SU-DHL-6 (cell line): ENCODE results near the gene ERBB2.

Experiments
- H2AFZ ChIP-seq: fragments of 200-600 bp; sonication (generic); 2 replicates; pipeline ENCODE4 v1.6.1; 2014; ENCODE audit warnings: low read depth, mild to moderate bottlenecking, moderate library complexity, mixed read lengths, antibody characterized with exemption, low read length; ENCODE audit not compliant: severe bottlenecking
- H3F3A ChIP-seq: fragments of 200-600 bp; shearing (Covaris generic); 2 replicates; pipeline ENCODE4 v1.6.0; 2016; ENCODE audit warnings: antibody characterized with exemption, mild to moderate bottlenecking; ENCODE audit not compliant: insufficient read depth
- H3K27ac ChIP-seq: fragments of 200-600 bp; sonication (generic); 2 replicates; pipeline ENCODE4 v1.5.1; 2016; ENCODE audit warnings: low read depth, mild to moderate bottlenecking, low read length, moderate library complexity, mixed read lengths
- H3K27me3 ChIP-seq: fragments of 200-600 bp; sonication (generic), shearing (Covaris generic); 2 replicates; pipeline ENCODE4 v1.6.0; 2014; ENCODE audit warnings: mild to moderate bottlenecking, low read length
- H3K36me3 ChIP-seq: fragments of 200-600 bp; sonication (generic); 2 replicates; pipeline ENCODE4 v1.6.1; 2014; ENCODE audit warnings: mild to moderate bottlenecking, low read length, mixed read lengths
- H3K4me2 ChIP-seq: fragments of 300-600, 200-600 bp; shearing (Covaris generic), sonication (generic); 2 replicates; pipeline ENCODE4 v1.6.0; 2014; ENCODE audit warnings: low read length, low read depth, mild to moderate bottlenecking; ENCODE audit not compliant: poor library complexity, severe bottlenecking
- H3K4me3 ChIP-seq: fragments of 200-600 bp; sonication (generic); 2 replicates; pipeline ENCODE4 v1.5.1; 2014; ENCODE audit warnings: antibody characterized with exemption, low read length, mild to moderate bottlenecking, mixed read lengths; ENCODE audit not compliant: insufficient read depth, poor library complexity, severe bottlenecking
- H3K79me2 ChIP-seq: fragments of 200-600 bp; sonication (generic); 2 replicates; pipeline ENCODE4 v1.6.1; 2014; ENCODE audit warnings: mild to moderate bottlenecking, low read length, moderate library complexity; ENCODE audit not compliant: insufficient read depth
- H3K9ac ChIP-seq: fragments of 200-600 bp; sonication (generic); 2 replicates; pipeline ENCODE4 v1.7.0; 2014; ENCODE audit warnings: mild to moderate bottlenecking, low read length
- H3K9me2 ChIP-seq: fragments of 200-600 bp; sonication (generic); replicated peaks from 2 replicates; pipeline ENCODE4 v1.6.1; 2014; ENCODE audit warnings: low read length; ENCODE audit not compliant: insufficient read depth
- H3K9me3 ChIP-seq: fragments of 200-600 bp; sonication (generic); 2 replicates; pipeline ENCODE4 v1.6.1; 2014; ENCODE audit warnings: low read length, mixed read lengths; ENCODE audit not compliant: insufficient read depth
- H4K20me1 ChIP-seq: fragments of 200-600 bp; sonication (generic); 2 replicates; pipeline ENCODE4 v1.6.1; 2014; ENCODE audit warnings: low read depth, mild to moderate bottlenecking, antibody characterized with exemption, low read length, moderate library complexity, mixed read lengths
- CTCF ChIP-seq: fragments of 200-600 bp; sonication (generic); IDR thresholded peaks from one replicate; pipeline ENCODE4 v1.5.1; 2017; ENCODE audit warnings: antibody characterized with exemption, mild to moderate bottlenecking, low read length, moderate library complexity; ENCODE audit not compliant: insufficient read depth, poor library complexity, severe bottlenecking
- EZH2phosphoT487 ChIP-seq: fragments of 200-600 bp; sonication (generic), shearing (Covaris generic); conservative IDR thresholded peaks from 2 replicates; pipeline ENCODE4 v1.6.1; 2018; ENCODE audit warnings: mild to moderate bottlenecking, antibody characterized with exemption, low read length, moderate library complexity, mixed read lengths

Gene ERBB2

GRCh38 chr17:39662551-39663339, 37.1 kb upstream of the ERBB2 start:
- Histone ChIP-seq H2AFZ (no peak overlapping the region), H3K27ac (no peak overlapping the region), H4K20me1 (no peaks in the 10 kb centered on the region), H3K9me2 (no peaks in the 10 kb centered on the region), H3K36me3 (no peaks in the 10 kb centered on the region), H3K9ac (no peak overlapping the region), H3K9me3 (no peaks in the 10 kb centered on the region), H3K4me3 (no peak overlapping the region), H3F3A (no peaks in the 10 kb centered on the region), H3K79me2 (no peaks in the 10 kb centered on the region), H3K4me2 (no peak overlapping the region), H3K27me3 (no peaks in the 10 kb centered on the region)
- TF ChIP-seq CTCF (no peak), EZH2phosphoT487 (no peak)

GRCh38 chr17:39663340-39663687, 36.5 kb upstream of the ERBB2 start:
- H3K27me3 ChIP-seq: no peaks in the 10 kb centered on the region

GRCh38 chr17:39663688-39664580, 35.9 kb upstream of the ERBB2 start:
- Histone ChIP-seq H3K4me3 (no peak overlapping the region), H3K27me3 (no peaks in the 10 kb centered on the region), H3K4me2 (no peak overlapping the region), H3K9me3 (no peaks in the 10 kb centered on the region), H3K79me2 (no peaks in the 10 kb centered on the region), H3K9me2 (no peaks in the 10 kb centered on the region), H3K9ac (no peak overlapping the region), H3K36me3 (no peaks in the 10 kb centered on the region), H3K27ac (no peak overlapping the region), H3F3A (no peaks in the 10 kb centered on the region), H4K20me1 (no peaks in the 10 kb centered on the region), H2AFZ (no peak overlapping the region)
- TF ChIP-seq CTCF: no peak

More at GRCh38 chr17:39663340-39663687, 36.5 kb upstream of the ERBB2 start:
- no peak overlapping the region for H3K9ac ChIP-seq
- H3K36me3 ChIP-seq: no peaks in the 10 kb centered on the region
- TF ChIP-seq CTCF: no peak
- TF ChIP-seq EZH2phosphoT487: no peak
- no peaks in the 10 kb centered on the region for H3F3A ChIP-seq
- H3K9me3 ChIP-seq: no peaks in the 10 kb centered on the region
- no peaks in the 10 kb centered on the region for H3K9me2 ChIP-seq
- H3K79me2 ChIP-seq: no peaks in the 10 kb centered on the region
- no peak overlapping the region for H3K4me3 ChIP-seq
- no peak overlapping the region for H3K27ac ChIP-seq
- no peaks in the 10 kb centered on the region for H4K20me1 ChIP-seq
- H2AFZ ChIP-seq: no peak overlapping the region
- H3K4me2 ChIP-seq: no peak overlapping the region
